HG03457 (cell line): Measurements from ENCODE around the gene ARFGEF2.

Experiments used
- ATAC-seq: cut with Tn5 transposase; IDR thresholded peaks from one replicate; pipeline ENCODE4 v1.9.1; 2021; ENCODE audit warnings: moderate number of reproducible peaks; ENCODE audit not compliant: unreplicated experiment

Gene ARFGEF2

GRCh38 chr20:48898896-48899530, 22.5 kb upstream of the ARFGEF2 start:
- no peak for ATAC-seq

GRCh38 chr20:48899881-48900280, 21.6 kb upstream of the ARFGEF2 start:
- no peak for ATAC-seq

GRCh38 chr20:48901326-48901725, 20.2 kb upstream of the ARFGEF2 start:
- no peak for ATAC-seq

- ATAC-seq: no peak
Observed at GRCh38 chr20:48903705-48904104, 17.8 kb upstream of the ARFGEF2 start.

GRCh38 chr20:48904566-48905296, 16.8 kb upstream of the ARFGEF2 start:
- no peak for ATAC-seq

DNA sequence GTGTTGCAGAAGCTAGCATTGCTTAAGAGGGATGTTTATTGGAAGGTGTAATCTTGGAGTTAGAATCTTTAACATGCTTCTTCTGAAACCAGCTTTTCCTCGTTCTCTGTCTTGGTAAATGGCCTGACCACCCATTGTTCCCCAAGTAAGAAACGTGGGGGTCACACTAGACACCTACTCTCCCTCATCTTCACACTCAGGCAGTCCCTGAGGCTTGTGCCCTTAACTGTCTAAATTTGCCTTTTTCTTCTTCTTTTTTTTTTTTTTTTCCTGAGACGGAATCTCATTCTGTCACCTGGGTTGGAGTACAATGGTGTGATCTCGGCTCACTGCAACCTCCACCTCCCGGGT, 16.2 kb upstream of the ARFGEF2 start:
- ATAC-seq: no peak

DNA sequence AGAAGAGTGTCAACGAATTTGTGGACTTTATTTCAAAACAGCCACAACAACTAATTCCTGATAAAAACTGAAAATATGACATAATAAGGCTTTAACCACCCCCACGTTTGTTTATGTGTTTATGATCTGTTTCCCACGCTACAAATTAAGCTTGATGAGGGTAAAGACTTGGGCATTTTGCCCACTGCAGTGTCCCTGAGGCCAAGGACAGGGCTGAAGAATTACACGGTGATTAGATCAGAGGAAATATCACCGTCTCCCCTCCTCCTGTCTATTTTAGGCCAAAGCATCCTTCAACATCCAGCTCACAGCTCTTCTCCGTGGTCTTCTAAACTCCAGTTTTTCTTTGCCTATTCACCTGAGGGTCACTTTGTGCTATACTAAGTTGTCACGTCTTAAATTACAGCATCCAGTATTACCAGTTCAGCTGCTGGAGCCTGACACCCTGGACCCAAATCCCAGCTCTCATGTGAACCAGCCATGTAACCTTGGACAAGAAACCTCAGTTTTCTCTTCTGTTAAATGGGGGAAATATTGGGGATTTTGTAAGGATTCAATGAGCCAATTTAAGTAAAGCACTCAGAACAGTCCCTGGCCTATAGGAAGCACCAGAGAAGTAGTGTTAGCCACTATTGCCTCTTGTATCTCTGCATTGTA, 15.2 kb upstream of the ARFGEF2 start:
- ATAC-seq: no peak

GRCh38 chr20:48908656-48909319, 12.7 kb upstream of the ARFGEF2 start:
- ATAC-seq: no peak

DNA sequence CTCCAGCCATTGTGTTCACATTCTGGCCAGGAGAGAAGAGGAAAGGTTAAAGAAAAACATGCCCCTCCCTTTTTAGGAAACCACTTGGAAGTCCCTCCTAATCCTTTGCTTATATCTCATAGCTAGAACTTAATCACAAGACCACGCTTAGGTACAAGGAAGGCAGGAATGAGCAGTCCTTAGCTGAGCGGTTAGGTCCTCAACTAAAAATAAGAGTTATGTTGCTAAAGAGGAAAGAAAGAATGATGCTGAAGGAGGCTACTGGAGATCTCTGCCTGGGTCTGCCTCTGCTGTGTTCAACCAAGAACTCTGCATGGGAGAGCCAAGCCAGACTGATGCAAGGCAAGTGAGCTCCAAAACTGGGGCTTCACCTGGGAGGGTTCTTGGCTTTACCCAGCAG, 11.6 kb upstream of the ARFGEF2 start:
- no peak for ATAC-seq

DNA sequence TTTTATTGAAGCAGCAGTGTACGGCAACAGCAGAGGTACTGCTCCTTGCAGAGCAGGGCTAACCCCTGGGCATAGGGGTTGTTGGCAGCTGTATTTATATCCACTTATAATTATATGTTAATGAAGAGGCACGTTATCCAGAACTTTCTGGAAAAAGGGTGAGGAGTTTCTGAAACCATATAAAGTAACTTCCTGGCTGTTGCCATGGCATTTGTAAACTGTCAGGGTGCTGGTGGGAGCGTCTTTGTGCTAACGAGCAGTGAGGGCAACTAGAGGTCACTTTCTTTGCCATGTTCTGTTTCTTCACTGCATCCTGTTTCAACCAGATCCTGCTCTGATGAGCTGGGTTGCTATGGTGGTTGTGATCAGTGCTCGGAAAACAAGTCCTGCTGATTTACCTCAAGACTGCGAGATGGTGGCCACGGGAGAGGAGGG, 11.1 kb upstream of the ARFGEF2 start:
- ATAC-seq: no peak

DNA sequence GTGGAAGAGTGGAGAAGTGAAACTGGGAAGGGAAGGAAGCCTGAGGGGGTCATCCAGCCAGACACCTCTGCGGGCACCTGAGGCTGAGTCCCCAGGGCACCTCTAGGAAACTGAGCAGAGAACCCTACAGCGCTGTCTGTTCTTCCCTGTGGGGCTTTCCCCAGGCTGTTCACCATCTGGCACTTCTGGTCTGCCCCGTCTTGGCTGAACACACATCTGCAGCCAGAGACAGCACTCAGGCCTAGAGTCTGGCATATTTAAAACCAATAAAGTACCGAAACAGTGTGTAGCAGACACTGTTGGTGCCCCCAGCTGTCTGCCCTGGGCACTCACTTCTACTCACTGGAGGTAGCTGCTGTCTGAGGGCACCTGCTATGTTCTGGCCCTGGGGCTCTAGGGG, 9.4 kb upstream of the ARFGEF2 start:
- peak; percentile 51 for ATAC-seq

GRCh38 chr20:48916699-48917098, 4.8 kb upstream of the ARFGEF2 start:
- no peak for ATAC-seq

DNA sequence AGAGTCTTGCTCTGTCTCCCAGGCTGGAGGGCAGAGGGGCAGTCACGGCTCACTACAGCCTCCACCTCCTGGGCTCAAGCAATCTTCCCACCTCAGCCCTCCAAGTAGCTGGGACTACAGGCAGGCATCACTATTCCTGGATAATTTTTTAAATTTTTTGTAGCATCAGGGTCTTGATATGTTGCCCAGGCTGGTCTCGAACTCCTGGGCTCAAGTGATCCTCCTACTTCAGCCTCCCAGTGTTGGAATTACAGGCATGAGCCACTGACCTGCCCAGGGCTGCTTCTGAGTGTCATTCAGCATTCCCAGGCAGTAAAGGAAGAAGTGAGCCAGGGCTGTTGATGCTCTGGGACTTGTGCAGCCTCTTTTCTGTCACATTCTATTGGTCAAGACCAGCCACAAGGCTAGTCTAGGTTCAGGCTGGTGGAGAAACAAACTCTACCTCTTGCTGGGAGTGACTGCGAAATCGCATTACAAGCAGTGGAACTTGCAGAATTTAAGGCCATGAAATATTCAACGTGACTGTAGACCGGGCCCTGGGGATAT, 2.1 kb upstream of the ARFGEF2 start:
- ATAC-seq: no peak

- ATAC-seq: no peak
Observed at GRCh38 chr20:48919882-48920526, 1.5 kb upstream of the ARFGEF2 start.

DNA sequence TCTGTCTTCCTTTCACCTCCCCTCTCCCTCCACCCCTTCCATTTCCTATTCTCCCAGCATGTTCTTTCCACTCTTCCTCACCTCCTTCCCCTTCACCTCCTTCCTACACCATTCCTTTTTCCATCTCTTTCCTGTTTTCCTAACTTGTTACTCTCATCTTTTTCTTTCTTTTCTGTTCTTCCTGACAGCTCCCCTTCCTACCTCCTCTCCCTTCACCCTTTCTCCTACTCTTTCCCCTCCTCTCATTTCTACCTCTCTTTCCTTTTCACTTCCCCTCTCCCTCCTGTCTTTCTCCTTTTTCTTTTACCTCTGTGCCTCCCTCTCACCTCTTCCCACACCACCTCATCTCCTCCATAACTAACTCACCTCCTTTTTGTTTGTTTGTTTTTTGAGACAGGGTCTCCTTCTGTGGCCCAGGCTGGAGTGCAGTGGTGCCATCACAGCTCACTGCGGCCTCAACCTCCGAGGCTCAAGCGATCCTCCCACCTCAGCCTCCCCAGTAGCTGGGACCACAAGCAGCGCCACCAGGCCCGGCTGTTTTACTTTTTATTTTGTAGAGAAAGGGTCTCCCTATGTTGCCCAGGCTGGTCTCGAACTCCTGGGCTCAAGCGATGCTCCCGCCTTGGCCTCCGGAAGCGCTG, 864 bp upstream of the ARFGEF2 start:
- ATAC-seq: no peak

DNA sequence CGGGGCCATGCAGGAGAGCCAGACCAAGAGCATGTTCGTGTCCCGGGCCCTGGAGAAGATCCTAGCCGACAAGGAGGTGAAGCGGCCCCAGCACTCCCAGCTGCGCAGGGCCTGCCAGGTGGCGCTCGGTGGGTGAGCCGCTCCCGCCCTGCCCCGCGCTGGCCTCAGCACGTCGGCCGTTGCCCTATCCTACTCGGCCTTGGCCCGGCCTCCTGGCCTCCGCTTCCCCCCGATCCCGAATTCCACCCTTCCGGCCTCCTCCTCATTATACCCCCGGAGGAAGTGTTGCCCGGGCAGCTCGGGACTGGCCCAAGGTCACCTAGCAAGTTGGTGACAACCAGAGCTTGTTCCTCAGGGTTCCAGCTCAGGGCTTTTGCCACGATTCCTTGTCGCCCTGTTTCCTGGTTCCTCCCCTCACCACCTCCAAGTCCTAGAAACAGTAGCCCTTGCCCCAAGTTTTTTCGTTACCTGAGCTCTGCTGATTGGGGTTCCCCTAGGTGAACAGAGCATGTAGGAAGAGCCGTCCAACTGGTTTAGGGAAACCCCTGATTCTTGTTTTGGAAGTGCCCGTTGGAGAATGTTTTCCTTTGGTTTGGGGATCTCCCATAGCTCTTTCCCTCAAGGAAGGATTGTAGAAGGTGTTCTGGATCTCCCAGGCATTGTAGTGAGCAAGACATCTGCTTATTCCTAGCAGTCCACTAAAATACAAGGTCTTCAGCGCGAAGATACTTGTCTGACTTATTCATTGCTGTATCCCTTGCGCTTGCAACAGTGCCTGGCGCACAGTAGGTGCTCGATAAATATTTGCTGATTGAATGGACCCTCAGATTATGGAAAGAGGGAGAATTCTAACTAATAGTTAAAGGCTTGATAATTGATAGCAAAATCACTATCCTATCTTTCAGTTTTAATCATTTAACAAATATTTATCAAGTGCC, 641 bp downstream of the ARFGEF2 start:
- ATAC-seq: peak; percentile 30

DNA sequence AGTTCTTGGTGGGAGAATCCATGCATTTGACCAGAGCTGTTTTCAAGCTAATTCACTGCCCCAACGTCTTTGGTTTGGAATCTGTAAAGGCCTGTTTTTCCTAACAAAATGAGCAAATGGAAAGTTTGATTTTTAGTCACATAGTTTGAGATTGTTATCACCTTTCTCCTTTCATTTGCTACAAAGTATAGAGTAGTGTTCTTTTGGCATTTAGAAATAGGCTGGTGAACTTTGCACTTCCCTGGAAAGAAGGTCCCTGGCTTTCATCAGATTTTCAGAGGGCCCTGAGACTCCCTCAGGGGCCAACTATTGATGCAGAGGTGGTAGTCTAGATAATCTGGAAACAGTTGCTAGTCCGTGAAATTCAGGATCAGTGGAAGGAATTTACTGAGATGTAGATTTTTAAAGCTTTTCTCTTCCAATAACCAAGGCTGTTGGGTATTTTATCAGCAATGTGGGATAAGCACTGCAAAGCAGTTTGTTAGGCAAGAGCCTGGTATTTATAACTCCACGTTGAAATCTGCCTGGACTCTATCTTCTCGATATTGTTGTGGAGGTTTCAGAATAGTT, 1.7 kb downstream of the ARFGEF2 start:
- no peak for ATAC-seq

- no peak for ATAC-seq
Observed at GRCh38 chr20:48924756-48925109, 3.2 kb downstream of the ARFGEF2 start.

- ATAC-seq: no peak
Observed at GRCh38 chr20:48926267-48926666, 4.8 kb downstream of the ARFGEF2 start.
